Breast epithelium (tissue), 3 donors: ENCODE measurements around the gene CCDC85B.

Experiments used
- CTCF ChIP-seq, 3 donors: fragments of 450-650 bp; IDR thresholded peaks; one replicate each; pipeline ENCODE4 v1.5.1; 2016 to 2017; ENCODE audit warnings: antibody characterized with exemption in 3 of 3, mild to moderate bottlenecking in 3 of 3, moderate library complexity in 3 of 3
- POLR2A ChIP-seq: fragments of 450-650 bp; IDR thresholded peaks from one replicate; pipeline ENCODE4 v1.6.1; 2016; ENCODE audit warnings: antibody characterized with exemption, mild to moderate bottlenecking, moderate library complexity

DNA sequence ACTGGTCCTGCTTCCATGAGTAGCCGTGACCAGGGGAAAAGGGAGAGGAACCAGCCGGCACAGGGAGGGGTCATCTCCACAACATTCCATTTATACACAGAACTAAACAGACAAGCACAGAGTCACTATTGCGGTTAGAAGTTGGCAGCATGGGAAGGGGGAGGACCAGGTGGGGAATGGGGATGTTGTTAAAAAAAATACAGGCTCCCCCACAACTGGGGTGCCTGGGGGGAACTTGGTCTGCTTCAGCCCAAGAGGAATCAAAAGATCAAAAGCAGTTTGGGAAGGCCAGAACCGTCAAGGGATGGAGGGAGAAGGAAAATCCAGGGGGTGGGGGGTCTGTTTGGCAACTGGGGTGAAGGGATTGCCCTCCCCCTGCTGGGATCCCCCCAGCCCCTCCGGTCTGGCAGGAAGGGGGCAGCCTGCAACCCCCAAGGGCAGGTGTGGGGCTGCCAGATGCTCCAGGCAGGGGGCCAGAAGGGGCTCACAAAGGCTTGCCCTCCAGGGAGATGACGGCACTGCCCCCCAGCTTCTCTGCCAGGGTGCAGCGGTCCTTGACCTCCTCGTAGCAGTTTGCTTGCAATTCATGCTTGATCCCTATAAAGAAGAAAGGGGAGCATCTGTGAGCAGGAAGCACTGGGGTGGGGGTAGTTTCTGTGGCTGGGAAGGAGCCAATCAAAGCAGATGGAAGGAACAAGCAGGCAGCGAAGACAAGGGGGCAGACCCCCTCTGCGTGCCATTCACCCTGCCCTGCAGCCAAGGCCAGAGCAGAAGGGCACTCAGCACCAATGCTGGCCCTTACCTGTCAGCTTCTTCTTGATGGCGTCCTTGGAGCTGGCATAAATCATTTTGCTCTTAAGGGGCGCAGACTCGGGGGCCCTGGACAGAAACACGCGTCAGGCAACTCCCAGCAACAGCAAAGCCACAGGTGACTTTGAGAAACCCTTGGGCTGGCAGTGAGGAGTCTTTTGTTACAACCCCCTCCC is 35.3 kb upstream of the CCDC85B start:
- TF ChIP-seq CTCF (IDR thresholded peaks at IDR 0.05) (no peak), POLR2A (no peak)
